Activated T-cell treated with anti-CD3 and anti-CD28 coated beads, Interleukin-2, amount 50 U/mL, for 24 hours (primary cell): ENCODE results near the gene TSC2.
A peak's percentile ranks its signal among the peaks of the same experiment; 100 is the strongest.
"Not testable (repeated sequence)": the region's sequence is repeated elsewhere in the genome, so short reads cannot be mapped to it uniquely, and the experiment has no call there.

Experiments used
- DNase-seq: peaks from one replicate; pipeline ENCODE4 v3.0.0-alpha.2; 2020
- H3K27ac Mint-ChIP-seq: 2 replicates; pipeline ENCODE4 v1.8.0; 2020; ENCODE audit warnings: mild to moderate bottlenecking, mixed read lengths
- H3K27me3 Mint-ChIP-seq: 2 replicates; pipeline ENCODE4 v1.8.0; 2020; ENCODE audit warnings: mixed read lengths
- H3K36me3 Mint-ChIP-seq: 2 replicates; pipeline ENCODE4 v1.8.0; 2020; ENCODE audit warnings: low read depth, mixed read lengths
- H3K4me1 Mint-ChIP-seq: 2 replicates; pipeline ENCODE4 v1.8.0; 2020; ENCODE audit warnings: low read depth, mixed read lengths
- H3K4me3 Mint-ChIP-seq: 2 replicates; pipeline ENCODE4 v1.8.0; 2020; ENCODE audit warnings: mild to moderate bottlenecking, moderate library complexity, mixed read lengths
- H3K9me3 Mint-ChIP-seq: 2 replicates; pipeline ENCODE4 v1.8.0; 2020; ENCODE audit warnings: mixed read lengths

Gene TSC2

DNA sequence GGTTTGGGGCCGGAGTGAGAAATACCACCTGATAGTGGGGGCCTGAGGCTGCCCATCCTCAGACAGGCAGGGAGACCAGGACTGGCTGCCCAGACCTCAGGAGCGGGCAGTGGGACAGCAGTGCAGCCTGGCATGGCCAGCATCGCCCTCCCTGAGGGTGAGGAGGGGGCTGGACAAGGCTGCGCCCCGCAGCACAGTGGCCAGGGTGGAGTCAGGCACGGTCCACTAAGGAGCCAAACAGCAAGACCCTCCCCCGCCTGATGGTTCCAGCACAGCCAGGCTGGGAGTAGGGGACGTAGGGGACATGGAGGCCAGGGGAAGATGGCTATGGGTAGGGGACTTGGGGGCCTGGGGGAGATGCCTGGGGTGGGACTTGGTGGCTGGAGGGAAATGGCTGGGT is 41.5 kb upstream of the TSC2 start:
- Mint-ChIP-seq H3K36me3 (peaks cover 73% of the 10 kb centered on the region), H3K4me1 (peaks cover 52% of the 10 kb centered on the region), H3K27me3 (no peaks in the 10 kb centered on the region), H3K9me3 (no peaks in the 10 kb centered on the region), H3K27ac (peak overlapping the region; percentile 81), H3K4me3 (peak overlapping the region; percentile 54)
- no peak for DNase-seq

DNA sequence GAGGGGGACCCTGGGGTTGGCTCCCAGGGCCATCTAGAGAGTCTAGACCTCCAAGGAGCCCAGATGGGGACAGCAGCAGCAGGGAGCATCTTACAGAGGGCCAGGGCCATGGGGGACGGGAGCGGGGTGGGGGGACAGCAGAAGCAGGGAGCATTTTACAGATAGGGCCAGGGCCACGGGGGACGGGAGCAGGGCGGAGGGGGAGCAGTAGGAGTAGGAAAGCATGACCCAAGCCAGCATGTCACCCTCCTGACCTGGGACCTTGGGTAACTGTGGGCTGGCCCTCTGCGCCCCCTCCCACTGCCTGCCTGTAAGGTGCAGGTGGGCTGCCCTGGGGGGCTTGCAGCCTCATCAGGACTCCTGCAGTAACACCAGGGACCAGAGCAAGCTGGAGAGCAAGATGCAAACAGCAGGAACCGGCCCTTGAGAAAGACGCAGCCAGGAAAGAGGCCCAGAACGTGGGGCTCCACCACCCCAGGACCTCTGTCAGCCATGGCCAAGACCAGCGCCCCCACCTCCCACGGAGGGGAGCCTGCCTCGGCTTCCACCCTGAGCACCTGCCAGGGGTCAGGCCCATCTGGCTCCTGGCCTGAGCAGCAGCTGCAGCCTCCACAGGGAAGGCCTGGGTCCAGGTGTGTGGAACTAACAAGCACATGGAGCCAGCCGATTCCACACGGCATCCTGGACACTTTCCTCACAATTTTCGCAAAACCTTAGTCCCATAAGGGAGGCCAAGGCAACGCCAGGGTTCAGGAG is 40.5 kb upstream of the TSC2 start:
- Mint-ChIP-seq H3K4me3 (peak overlapping the region; percentile 90), H3K27ac (peak overlapping the region; percentile 93), H3K4me1 (peaks cover 54% of the 10 kb centered on the region), H3K36me3 (peaks cover 65% of the 10 kb centered on the region), H3K27me3 (no peaks in the 10 kb centered on the region), H3K9me3 (no peaks in the 10 kb centered on the region)
- DNase-seq = no peak

DNA sequence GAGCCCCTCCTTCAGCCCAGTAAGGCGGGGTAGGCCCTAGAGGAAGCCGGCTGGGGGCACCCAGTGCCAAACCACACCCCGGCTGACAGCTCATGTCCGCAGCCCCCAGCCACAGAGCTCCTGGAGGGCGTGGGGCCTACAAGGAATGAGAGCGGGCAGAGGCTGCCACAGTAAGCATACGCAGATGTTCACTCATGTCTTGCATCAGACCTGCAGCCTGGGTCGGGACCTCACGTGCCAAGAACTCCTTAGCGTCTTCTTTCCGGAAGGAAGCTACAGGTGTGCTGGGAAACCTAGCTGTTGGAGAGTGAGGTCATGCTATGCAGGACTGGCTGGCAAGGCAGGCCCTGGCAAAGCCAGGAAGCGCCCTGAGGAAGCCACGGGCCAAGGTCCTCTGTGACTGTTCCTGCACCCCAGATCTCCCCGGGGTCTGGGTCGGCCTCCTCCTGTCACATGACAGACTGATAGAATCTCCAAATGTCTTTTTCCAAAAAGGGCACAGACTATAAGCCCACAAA is 39.7 kb upstream of the TSC2 start:
- no peak for DNase-seq
- H3K27ac Mint-ChIP-seq = peak overlapping the region; percentile 93
- peak overlapping the region; percentile 90 for H3K4me3 Mint-ChIP-seq
- H3K9me3 Mint-ChIP-seq = no peaks in the 10 kb centered on the region
- no peaks in the 10 kb centered on the region for H3K27me3 Mint-ChIP-seq
- peaks cover 54% of the 10 kb centered on the region for H3K4me1 Mint-ChIP-seq
- H3K36me3 Mint-ChIP-seq = peaks cover 60% of the 10 kb centered on the region

DNA sequence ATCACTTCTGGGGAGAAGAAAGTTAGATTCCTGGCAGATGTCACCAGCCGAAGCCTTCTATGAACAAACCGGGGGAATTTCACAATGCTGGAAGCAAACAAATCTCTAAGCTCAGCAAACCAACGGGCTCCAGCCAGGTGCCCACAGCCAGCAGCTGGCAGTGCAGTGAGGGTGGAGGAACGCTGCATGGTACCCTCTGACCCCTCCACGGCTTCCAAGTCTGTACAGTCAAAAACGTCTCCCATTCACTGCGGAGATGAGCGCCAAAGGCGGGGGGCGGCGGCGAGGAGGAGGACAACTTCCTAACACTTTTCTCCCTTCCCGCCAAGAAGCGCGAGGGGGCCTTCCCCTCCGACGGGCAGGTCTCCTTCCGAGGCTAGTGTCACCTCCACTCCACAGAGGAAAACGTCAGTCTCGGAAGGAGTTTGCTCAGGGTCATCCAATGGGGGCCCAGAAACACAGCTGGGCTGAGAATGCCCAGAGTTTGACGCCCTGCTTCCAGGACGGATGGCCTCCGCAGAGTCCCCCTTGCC is 39.1 kb upstream of the TSC2 start:
- Mint-ChIP-seq H3K4me1 (peaks cover 54% of the 10 kb centered on the region), H3K36me3 (peaks cover 55% of the 10 kb centered on the region)

DNA sequence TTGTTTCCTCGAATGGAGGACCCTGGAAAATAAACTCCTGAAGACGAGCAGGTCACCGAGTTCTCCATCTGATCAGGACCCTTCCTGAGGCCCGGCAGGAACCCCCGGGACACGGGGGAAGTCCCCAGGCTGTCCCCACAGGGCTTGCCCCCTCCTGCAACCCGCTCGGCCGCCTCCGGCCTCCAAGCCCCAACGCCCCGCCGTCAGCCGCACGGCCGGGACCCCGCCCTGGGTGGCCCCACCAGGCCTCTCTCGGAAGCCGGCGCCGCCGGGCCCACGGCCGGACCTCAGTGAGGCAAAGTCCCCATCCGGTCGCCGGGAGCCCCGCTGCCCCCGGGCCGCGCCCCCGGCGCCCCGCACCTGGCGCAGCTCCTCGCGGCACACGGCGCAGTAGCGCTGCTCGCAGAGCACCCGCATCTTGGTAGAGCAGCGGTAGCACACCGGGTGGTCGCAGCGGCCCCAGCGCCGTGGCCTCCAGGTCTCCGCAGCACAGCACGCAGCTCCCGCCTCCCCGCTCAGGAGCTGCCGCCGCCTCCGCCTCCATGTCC is 38.5 kb upstream of the TSC2 start:
- Mint-ChIP-seq H3K27me3 (no peaks in the 10 kb centered on the region), H3K4me1 (peaks cover 50% of the 10 kb centered on the region), H3K9me3 (no peaks in the 10 kb centered on the region), H3K27ac (peak overlapping the region; percentile 93), H3K4me3 (peak overlapping the region; percentile 90), H3K36me3 (peaks cover 54% of the 10 kb centered on the region)
- peak; percentile 60 for DNase-seq

More for the DNA sequence above, 39.1 kb upstream of the TSC2 start:
- Mint-ChIP-seq H3K27me3 (no peaks in the 10 kb centered on the region), H3K9me3 (no peaks in the 10 kb centered on the region), H3K4me3 (peak overlapping the region; percentile 90), H3K27ac (peak overlapping the region; percentile 93)
- peak; percentile 62 for DNase-seq

DNA sequence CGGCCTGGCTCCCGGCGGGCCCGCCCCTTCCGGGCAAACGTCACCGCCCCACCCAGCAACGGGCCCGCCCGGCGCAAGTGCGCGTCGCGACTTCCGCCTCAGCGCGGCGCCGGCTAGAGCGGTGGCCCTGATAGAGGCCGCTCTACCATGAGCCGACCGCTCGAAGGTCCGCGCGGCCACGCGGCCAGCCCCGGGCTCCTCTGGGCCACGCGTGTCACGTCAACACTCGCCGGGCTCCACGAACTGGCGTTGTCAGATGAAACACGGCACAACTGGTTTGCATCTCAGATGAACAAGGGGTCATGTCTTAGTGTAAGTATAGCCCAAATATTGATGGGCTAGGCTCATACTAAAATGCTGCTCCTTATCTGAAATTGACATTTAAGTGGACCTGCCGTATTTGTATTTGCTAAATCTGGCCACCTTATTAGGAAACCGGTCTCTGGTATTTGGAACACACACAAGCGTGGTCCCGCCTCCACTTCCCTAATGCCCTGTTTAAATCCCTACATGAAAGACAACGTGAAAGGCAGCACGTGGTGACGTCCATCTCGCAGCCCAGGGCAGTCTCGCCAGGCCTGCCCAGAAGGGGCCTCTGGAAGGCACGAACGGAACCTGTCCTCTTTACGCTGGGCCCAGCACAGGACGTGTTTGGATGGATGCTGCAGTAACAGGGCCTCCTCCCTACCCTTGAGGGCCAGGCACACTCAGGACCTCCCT is 37.8 kb upstream of the TSC2 start, which contains the start of gene ZNF598:
TSS of gene ZNF598 (minus strand) at position 31 of the 720 bp plus-strand sequence.
- H3K36me3 Mint-ChIP-seq = peaks cover 48% of the 10 kb centered on the region

DNA sequence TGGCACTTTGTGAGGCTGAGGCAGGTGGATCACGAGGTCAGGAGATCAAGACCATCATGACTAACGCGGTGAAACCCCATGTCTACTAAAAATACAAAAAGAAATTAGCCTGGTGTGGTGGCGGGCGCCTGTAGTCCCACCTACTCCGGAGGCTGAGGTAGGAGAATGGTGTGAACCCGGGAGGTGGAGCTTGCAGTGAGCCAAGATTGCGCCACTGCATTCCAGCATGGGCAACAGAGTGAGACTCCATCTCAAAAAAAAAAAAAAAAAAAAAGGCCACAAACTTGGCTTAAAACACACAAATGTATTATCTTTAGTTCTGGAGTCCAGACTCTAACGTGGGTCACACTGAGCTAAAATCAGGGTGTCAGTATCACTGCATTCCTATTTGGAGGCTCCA is 36.1 kb upstream of the TSC2 start:
- H3K9me3 Mint-ChIP-seq, H3K27me3 Mint-ChIP-seq, H3K27ac Mint-ChIP-seq, DNase-seq: not testable (repeated sequence)
- Mint-ChIP-seq H3K4me1 (peaks cover 28% of the 10 kb centered on the region), H3K36me3 (peaks cover 31% of the 10 kb centered on the region), H3K4me3 (peak overlapping the region; percentile 35)

More for the DNA sequence above, 37.8 kb upstream of the TSC2 start, which contains the start of gene ZNF598:
- peak within 1 kb of the TSS; percentile 94 for H3K27ac Mint-ChIP-seq
- peak within 1 kb of the TSS; percentile 91 for H3K4me3 Mint-ChIP-seq
- H3K27me3 Mint-ChIP-seq = no peaks in the 10 kb centered on the region
- H3K9me3 Mint-ChIP-seq = no peaks in the 10 kb centered on the region
- DNase-seq = peak; percentile 87
- H3K4me1 Mint-ChIP-seq = peaks cover 44% of the 10 kb centered on the region

DNA sequence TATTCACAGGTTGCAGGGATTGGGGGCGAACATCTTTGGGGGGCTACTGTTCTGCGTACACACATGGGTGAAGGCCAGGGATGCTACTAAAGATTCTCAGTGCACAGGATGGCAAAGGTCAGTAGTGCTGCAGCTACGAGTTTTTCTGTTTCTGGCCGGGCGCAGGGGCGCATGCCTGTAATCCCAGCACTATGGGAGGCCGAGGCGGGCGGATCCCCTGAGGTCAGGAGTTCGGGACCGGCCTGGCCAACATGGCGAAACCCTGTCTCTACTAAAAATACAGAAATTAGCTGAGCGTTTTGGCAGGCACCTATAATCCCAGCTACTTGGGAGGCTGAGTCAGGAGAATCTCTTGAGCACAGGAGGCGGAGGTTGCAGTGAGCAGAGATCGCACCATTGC is 34.3 kb upstream of the TSC2 start:
- Mint-ChIP-seq H3K4me3 (no peak overlapping the region), H3K4me1 (peaks cover 10% of the 10 kb centered on the region), H3K27ac (no peak overlapping the region), H3K36me3 (peaks cover 13% of the 10 kb centered on the region), H3K9me3 (no peaks in the 10 kb centered on the region), H3K27me3 (peaks cover 2% of the 10 kb centered on the region)
- DNase-seq = no peak

DNA sequence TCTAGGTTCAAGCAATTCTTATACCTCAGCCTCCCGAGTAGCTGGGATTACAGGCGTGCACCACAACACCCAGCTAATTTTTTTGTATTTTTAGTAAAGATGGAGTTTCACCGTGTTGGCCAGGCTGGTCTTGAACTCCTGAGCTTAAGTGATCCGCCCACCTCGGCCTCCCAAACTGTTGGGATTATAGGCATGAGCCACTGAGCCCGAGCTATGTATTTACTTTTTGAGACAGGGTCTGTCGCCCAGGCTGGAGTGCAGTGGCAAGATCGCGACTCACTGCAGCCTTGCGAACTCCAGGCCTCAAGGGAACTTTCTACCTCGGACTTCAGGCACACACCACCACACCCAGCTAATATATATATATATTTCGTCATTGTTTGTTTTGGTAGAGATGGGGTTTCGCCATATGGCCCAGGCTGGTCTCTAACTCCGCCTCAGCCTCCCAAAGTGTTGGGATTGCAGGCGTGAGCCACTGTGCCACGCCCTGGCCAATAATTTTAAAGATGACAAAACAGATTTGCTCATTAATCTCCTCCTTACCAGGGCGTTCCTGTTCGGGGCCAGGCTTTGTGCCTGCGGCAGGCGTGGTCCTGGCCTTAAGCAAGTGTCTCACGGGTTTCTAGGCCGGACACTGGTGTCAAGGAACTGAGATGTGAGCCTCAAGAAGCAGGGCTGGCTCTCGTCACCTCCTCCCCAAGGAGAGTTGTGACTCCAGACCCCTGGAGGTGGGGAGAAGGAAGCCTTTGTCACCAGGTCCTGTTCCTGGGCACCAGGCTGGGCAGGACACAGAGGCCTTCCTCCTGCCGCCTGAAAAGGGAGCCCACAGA is 32.5 kb upstream of the TSC2 start:
- Mint-ChIP-seq H3K4me1 (peaks cover 4% of the 10 kb centered on the region), H3K27ac (no peak overlapping the region), H3K36me3 (peaks cover 2% of the 10 kb centered on the region), H3K4me3 (no peak overlapping the region), H3K27me3 (peaks cover 16% of the 10 kb centered on the region), H3K9me3 (no peaks in the 10 kb centered on the region)
- no peak for DNase-seq

DNA sequence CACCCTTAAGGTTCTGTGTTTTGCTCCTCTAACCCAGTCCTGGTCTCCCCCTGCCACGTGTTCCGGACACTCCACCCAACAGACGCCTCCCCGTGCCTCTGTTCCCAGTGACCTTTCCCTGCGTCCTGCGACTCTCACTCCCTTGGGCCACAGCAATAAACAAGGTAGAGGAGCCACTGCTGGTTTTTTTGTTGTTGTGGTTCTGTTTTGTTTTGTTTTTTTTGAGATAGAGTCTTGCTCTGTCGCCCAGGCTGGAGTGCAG is 31.9 kb upstream of the TSC2 start:
- Mint-ChIP-seq H3K36me3 (no peaks in the 10 kb centered on the region), H3K27me3 (peaks cover 21% of the 10 kb centered on the region), H3K9me3 (no peaks in the 10 kb centered on the region), H3K4me3 (no peak overlapping the region), H3K27ac (no peak overlapping the region), H3K4me1 (peaks cover 6% of the 10 kb centered on the region)
- DNase-seq = no peak

DNA sequence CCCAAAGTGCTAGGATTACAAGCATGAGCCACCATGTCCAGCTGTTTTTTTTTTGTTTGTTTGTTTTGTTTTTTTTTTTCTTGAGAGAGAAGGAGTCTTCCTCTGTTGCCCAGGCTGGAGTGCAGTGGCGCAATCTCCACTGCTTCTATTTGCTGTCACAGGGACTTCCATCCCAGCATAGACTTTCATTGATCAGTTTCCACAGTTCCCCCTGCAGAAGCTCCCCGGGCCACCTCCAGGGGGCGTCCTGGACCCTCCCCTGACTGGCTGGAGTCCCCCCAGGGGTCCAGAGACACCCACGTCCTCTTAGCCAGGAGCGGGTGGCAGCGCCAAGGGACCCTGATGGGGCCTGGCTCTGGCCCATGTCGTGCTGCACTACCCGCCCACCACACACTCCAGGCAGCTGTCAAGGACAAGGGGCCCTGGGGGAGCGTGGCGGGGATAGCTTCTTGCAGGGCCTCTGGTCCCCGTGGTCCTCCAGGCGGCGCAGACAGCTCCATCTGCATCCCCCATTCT is 31.3 kb upstream of the TSC2 start:
- H3K4me3 Mint-ChIP-seq = no peak overlapping the region
- H3K27me3 Mint-ChIP-seq = peaks cover 26% of the 10 kb centered on the region
- H3K27ac Mint-ChIP-seq = no peak overlapping the region
- H3K36me3 Mint-ChIP-seq = no peaks in the 10 kb centered on the region
- DNase-seq = no peak
- H3K4me1 Mint-ChIP-seq = peaks cover 5% of the 10 kb centered on the region
- no peaks in the 10 kb centered on the region for H3K9me3 Mint-ChIP-seq

DNA sequence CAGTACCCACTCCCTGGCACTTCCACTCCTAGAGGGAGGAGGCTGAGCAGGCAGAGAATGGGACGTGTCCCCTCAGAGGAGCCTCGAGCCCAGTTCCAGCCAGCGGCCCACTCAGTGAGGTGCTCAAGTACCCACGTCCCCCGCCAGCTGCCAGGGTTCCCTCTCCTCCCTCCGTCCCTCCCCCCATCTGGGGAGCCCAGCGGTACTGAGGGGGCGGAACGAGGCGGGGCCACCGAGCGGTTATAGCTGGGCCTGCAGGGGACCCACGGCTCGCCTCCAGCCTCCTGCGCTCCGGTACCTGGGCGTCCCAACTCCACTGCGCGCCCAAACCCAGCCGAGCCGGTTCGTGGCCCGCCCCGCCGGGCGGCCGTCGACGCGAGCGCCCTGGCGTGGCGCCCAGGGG is 28.3 kb upstream of the TSC2 start, which contains the start of gene NPW:
TSS of gene NPW (plus strand) at position 268 of the 403 bp plus-strand sequence.
- Mint-ChIP-seq H3K9me3 (no peaks in the 10 kb centered on the region), H3K4me1 (peaks cover 17% of the 10 kb centered on the region), H3K4me3 (peak within 1 kb of the TSS; percentile 63), H3K36me3 (no peaks in the 10 kb centered on the region), H3K27ac (no peak within 1 kb of the TSS), H3K27me3 (peaks cover 45% of the 10 kb centered on the region)
- peak; percentile 59 for DNase-seq

DNA sequence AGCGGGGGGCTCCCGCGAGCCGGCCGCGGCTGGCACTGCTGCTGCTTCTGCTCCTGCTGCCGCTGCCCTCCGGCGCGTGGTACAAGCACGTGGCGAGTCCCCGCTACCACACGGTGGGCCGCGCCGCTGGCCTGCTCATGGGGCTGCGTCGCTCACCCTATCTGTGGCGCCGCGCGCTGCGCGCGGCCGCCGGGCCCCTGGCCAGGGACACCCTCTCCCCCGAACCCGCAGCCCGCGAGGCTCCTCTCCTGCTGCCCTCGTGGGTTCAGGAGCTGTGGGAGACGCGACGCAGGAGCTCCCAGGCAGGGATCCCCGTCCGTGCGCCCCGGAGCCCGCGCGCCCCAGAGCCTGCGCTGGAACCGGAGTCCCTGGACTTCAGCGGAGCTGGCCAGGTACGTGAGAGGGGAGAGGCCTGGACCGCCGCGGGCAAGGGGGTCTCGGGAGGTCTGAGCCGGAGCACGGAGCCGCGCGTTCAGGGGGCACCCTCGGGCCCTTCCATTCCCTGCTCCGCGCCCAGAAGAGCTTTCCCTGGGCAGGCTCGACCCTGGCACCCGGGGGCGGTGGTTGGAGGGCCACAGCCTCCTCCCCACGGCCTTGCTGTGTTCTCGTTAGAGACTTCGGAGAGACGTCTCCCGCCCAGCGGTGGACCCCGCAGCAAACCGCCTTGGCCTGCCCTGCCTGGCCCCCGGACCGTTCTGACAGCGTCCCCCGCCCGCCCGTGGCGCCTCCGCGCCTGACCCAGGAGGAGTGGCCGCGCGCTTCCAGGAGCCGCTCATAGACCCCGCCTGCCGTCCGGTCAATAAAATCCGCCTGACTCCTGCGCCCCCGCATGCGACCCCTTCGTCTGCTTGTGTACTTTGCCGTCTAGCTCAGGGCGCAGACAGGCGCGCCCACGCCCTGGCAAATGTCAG is 27.6 kb upstream of the TSC2 start:
- peak overlapping the region; percentile 63 for H3K4me3 Mint-ChIP-seq
- peaks cover 17% of the 10 kb centered on the region for H3K4me1 Mint-ChIP-seq
- peaks cover 45% of the 10 kb centered on the region for H3K27me3 Mint-ChIP-seq
- no peaks in the 10 kb centered on the region for H3K9me3 Mint-ChIP-seq
- no peak for DNase-seq
- H3K27ac Mint-ChIP-seq = no peak overlapping the region
- H3K36me3 Mint-ChIP-seq = no peaks in the 10 kb centered on the region
